A673 (cell line): Measurements from ENCODE around the gene SPRED1.
"Not testable (repeated sequence)": the region's sequence is repeated elsewhere in the genome, so short reads cannot be mapped to it uniquely, and the experiment has no call there.

Source experiments
- EZH2 ChIP-seq: fragments of 200-600 bp; sonication (generic); IDR thresholded peaks from 2 replicates; pipeline ENCODE4 v1.6.1; 2017; ENCODE audit warnings: borderline replicate concordance, low read depth, mild to moderate bottlenecking, mixed read lengths, antibody characterized with exemption, low read length; ENCODE audit not compliant: poor library complexity, severe bottlenecking
- TF ChIP-seq, protein P1 (sequence below): fragments of 300-800, 200-600 bp; sonication (generic); conservative IDR thresholded peaks from 2 replicates; pipeline ENCODE4 v1.5.1; 2017; ENCODE audit warnings: low read depth, mild to moderate bottlenecking, antibody characterized with exemption, low read length, moderate library complexity, mixed read lengths

DNA sequence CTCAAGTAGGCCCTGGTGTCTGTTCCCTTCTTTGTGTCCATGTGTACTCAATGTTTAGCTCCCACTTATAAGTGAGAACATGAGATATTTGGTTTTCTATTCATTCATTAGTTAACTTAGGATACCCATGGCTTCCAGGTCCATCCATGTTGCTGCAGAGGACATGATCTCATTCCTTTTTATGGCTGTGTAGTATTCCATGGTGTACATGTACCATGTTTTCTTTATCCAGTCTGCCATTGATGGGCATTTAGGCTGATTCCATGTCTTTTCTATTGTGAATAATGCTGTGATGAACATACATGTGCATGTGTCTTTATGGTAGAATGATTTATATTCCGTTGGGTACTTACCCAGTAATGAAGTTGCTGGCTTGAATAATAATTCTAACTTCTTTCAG is 24.6 kb downstream of the SPRED1 start:
- TF ChIP-seq, protein P1, sequence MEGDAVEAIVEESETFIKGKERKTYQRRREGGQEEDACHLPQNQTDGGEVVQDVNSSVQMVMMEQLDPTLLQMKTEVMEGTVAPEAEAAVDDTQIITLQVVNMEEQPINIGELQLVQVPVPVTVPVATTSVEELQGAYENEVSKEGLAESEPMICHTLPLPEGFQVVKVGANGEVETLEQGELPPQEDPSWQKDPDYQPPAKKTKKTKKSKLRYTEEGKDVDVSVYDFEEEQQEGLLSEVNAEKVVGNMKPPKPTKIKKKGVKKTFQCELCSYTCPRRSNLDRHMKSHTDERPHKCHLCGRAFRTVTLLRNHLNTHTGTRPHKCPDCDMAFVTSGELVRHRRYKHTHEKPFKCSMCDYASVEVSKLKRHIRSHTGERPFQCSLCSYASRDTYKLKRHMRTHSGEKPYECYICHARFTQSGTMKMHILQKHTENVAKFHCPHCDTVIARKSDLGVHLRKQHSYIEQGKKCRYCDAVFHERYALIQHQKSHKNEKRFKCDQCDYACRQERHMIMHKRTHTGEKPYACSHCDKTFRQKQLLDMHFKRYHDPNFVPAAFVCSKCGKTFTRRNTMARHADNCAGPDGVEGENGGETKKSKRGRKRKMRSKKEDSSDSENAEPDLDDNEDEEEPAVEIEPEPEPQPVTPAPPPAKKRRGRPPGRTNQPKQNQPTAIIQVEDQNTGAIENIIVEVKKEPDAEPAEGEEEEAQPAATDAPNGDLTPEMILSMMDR: not testable (repeated sequence)
- TF ChIP-seq EZH2: not testable (repeated sequence)
